IPS-18c (cell line): ENCODE results near the gene ARHGEF16.

Experiments used
- H3K4me3 ChIP-seq: 2 replicates; pipeline ENCODE4 v1.7.0; 2013; ENCODE audit warnings: low read depth, mild to moderate bottlenecking, low read length, moderate library complexity; ENCODE audit not compliant: insufficient read depth
- H3K9me3 ChIP-seq: one replicate; pipeline ENCODE4 v1.6.1; 2013; ENCODE audit warnings: mild to moderate bottlenecking, low read length, moderate library complexity; ENCODE audit not compliant: control insufficient read depth, insufficient read depth

Gene ARHGEF16

GRCh38 chr1:3498986-3499385 lies 44.5 kb downstream of the ARHGEF16 start:
- no peak overlapping the region for H3K4me3 ChIP-seq
- no peaks in the 10 kb centered on the region for H3K9me3 ChIP-seq

GRCh38 chr1:3499611-3500010 lies 45.1 kb downstream of the ARHGEF16 start:
- H3K9me3 ChIP-seq, result no peaks in the 10 kb centered on the region
- no peak overlapping the region for H3K4me3 ChIP-seq

- no peak overlapping the region for H3K4me3 ChIP-seq
- no peaks in the 10 kb centered on the region for H3K9me3 ChIP-seq
These were observed 45.9 kb downstream of the ARHGEF16 start for GRCh38 chr1:3500265-3500835.

- no peaks in the 10 kb centered on the region for H3K9me3 ChIP-seq
- H3K4me3 ChIP-seq, result no peak overlapping the region
These were observed 47.0 kb downstream of the ARHGEF16 start for GRCh38 chr1:3501437-3501836.

- Histone ChIP-seq H3K4me3 (no peak overlapping the region), H3K9me3 (no peaks in the 10 kb centered on the region)
These were observed 47.6 kb downstream of the ARHGEF16 start for GRCh38 chr1:3501856-3502640.

GRCh38 chr1:3502641-3503524 lies 48.4 kb downstream of the ARHGEF16 start:
- no peak overlapping the region for H3K4me3 ChIP-seq
- H3K9me3 ChIP-seq, result no peaks in the 10 kb centered on the region

- H3K9me3 ChIP-seq, result no peaks in the 10 kb centered on the region
- no peak overlapping the region for H3K4me3 ChIP-seq
These were observed 49.0 kb downstream of the ARHGEF16 start for GRCh38 chr1:3503525-3503886.

GRCh38 chr1:3504151-3504821 lies 49.8 kb downstream of the ARHGEF16 start:
- Histone ChIP-seq H3K4me3 (no peak overlapping the region), H3K9me3 (no peaks in the 10 kb centered on the region)

- no peaks in the 10 kb centered on the region for H3K9me3 ChIP-seq
- no peak overlapping the region for H3K4me3 ChIP-seq
These were observed 50.3 kb downstream of the ARHGEF16 start for GRCh38 chr1:3504822-3505153.

GRCh38 chr1:3505161-3505560 lies 50.7 kb downstream of the ARHGEF16 start:
- Histone ChIP-seq H3K9me3 (no peaks in the 10 kb centered on the region), H3K4me3 (no peak overlapping the region)

- no peak overlapping the region for H3K4me3 ChIP-seq
- H3K9me3 ChIP-seq, result no peaks in the 10 kb centered on the region
These were observed 51.6 kb downstream of the ARHGEF16 start for GRCh38 chr1:3506041-3506440.

GRCh38 chr1:3506943-3507342 lies 52.5 kb downstream of the ARHGEF16 start:
- Histone ChIP-seq H3K4me3 (no peak overlapping the region), H3K9me3 (no peaks in the 10 kb centered on the region)

GRCh38 chr1:3507636-3508275 lies 53.3 kb downstream of the ARHGEF16 start:
- Histone ChIP-seq H3K9me3 (peaks cover 2% of the 10 kb centered on the region), H3K4me3 (no peak overlapping the region)

- no peak overlapping the region for H3K4me3 ChIP-seq
These were observed 54.4 kb downstream of the ARHGEF16 start for GRCh38 chr1:3508757-3509415.

GRCh38 chr1:3509721-3510120 lies 55.3 kb downstream of the ARHGEF16 start:
- H3K4me3 ChIP-seq, result no peak overlapping the region

More at GRCh38 chr1:3508757-3509415, 54.4 kb downstream of the ARHGEF16 start:
- H3K9me3 ChIP-seq, result peaks cover 2% of the 10 kb centered on the region

GRCh38 chr1:3510136-3510955 lies 55.9 kb downstream of the ARHGEF16 start:
- Histone ChIP-seq H3K4me3 (no peak overlapping the region), H3K9me3 (peaks cover 2% of the 10 kb centered on the region)

More at GRCh38 chr1:3509721-3510120, 55.3 kb downstream of the ARHGEF16 start:
- peaks cover 2% of the 10 kb centered on the region for H3K9me3 ChIP-seq
